Erythroblast (primary cell): Measurements from ENCODE around the gene INPP1.

Source experiments
- DNase-seq, 2 experiments: peaks; one replicate each; lab custom pipeline; 2025; lab: John Stamatoyannopoulos, UW
- GATA1 ChIP-seq: IDR thresholded peaks from 2 replicates; pipeline ENCODE4 v1.6.1; 2011; ENCODE audit warnings: low read depth, mild to moderate bottlenecking, control low read depth, low read length, moderate library complexity
- POLR2A ChIP-seq: IDR thresholded peaks from 2 replicates; pipeline ENCODE4 v1.6.1; 2011; ENCODE audit warnings: mild to moderate bottlenecking, low read length

INPP1 gene

DNA sequence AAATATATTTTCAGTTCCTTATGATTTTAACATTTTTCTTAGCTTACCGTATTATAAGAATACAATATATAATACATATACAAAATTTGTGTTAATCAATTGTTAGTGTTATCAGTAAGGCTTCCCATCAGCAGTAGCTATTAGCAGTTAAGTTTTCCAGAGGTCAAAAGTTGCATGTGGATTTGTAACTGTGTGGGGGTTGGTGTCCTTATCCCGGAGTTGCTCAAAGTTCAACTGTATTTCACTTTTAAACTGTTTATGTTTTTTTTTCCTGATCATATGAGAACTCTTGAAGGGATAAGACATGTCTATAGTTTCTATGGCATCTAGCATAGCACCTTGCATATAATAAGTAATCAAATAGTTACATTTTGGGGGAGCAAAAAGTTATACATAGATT lies 52.9 kb downstream of the INPP1 start:
- no peak for TF ChIP-seq GATA1
- no peak for TF ChIP-seq POLR2A
- DNase-seq, result no peak

GRCh38 chr2:190402986-190403603 lies 59.7 kb downstream of the INPP1 start:
- TF ChIP-seq POLR2A (no peak), GATA1 (no peak)
- DNase-seq, result no peak

DNA sequence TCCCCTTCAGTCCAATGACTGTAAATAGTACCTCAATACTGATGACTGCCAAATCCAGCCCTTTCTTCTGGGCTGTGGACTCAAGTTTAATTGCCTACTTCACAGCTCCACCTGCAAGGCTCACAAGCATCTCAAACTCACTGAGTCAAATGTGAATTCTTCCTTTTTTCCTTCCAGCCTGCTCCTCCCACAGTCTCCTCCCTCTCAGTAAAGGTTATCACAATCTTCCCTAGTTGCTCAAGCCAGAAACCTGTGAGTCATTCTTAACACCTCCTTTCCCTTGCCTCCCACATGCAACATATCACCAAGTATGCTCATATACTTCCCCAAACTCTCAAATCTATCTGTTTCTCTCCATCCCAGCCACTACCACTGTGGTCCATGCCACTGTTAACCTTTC lies 61.1 kb downstream of the INPP1 start:
- TF ChIP-seq GATA1, result no peak
- TF ChIP-seq POLR2A, result no peak
- DNase-seq, result peak in 1 of 2 experiments; percentile 23

- no peak for DNase-seq
- TF ChIP-seq POLR2A, result no peak
- TF ChIP-seq GATA1, result no peak
Observed at GRCh38 chr2:190405070-190405469, 61.7 kb downstream of the INPP1 start.

DNA sequence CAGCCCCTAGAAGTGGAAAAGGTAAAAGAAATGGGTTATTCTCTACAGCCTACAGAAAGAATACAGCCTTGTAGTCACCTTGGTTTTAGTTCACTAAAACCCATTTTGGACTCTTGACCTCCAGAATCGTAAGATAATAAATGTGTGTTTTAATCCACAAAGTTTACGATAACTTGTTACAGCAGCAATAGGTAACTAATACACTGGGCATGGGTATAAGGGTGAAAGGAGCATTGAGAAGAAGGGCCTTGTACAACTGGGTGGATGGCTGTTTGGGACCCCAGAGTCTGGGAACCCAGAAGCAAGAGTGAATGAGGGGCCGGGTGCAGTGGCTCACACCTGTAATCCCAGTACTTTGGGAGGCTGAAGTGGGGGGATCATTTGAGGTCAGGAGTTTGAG lies 62.6 kb downstream of the INPP1 start:
- TF ChIP-seq POLR2A (no peak), GATA1 (no peak)
- no peak for DNase-seq

- TF ChIP-seq GATA1 (no peak), POLR2A (no peak)
- DNase-seq, result no peak
Observed at GRCh38 chr2:190406805-190407204, 63.4 kb downstream of the INPP1 start.

- peak; percentile 30 to 37 for DNase-seq
Observed at GRCh38 chr2:190407246-190407661, 63.9 kb downstream of the INPP1 start.

GRCh38 chr2:190407662-190408537 lies 64.5 kb downstream of the INPP1 start, which contains the start of gene MFSD6:
Gene MFSD6 (plus strand): TSS chr2:190408355. CDS start chr2:190436030, 27,675 bp downstream.
- no peak for TF ChIP-seq GATA1
- TF ChIP-seq POLR2A, result no peak
- peak; percentile 60 to 70 for DNase-seq

More at GRCh38 chr2:190407246-190407661, 63.9 kb downstream of the INPP1 start:
- TF ChIP-seq GATA1 (no peak), POLR2A (no peak)

DNA sequence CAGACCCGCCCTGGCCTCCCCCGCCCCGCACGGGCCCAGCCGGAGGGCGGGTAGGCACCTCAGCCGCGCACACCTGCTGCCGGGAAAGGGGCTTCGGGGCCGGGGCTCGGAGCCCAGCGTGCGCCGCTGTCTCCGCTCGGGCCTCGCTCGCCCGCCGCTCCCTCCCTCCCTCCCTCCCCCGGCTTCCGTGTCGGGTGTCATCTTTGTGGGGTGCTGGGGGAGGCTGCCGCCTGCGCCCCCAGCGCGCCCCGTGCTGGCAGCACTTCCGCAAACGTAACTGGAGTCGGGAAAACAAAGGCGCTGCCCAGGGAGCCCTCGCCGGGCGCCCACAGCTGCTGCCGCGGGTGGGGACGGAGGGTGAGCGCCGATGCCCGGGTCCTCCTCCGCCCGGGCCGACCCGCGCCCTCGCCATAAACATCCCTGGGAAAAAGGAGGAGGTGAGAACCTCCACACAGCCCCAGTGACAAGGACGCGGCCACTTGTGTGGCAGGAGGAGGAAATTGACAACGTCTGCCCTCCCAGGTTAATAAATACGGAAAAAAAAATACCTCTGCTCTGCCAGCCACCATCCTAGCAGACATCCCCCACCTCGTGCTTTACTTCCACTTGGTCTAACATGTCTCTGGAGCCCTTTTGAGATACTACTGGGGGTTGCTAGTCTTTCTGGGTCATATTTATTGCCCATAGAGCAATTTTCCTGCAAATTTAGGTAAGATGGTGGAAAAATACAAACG lies 65.3 kb downstream of the INPP1 start:
- peak; percentile 52 to 60 for DNase-seq
- TF ChIP-seq POLR2A (peak; percentile 70), GATA1 (no peak)

- peak in 1 of 2 experiments; percentile 13 for DNase-seq
- TF ChIP-seq POLR2A, result no peak
- TF ChIP-seq GATA1, result no peak
Observed at GRCh38 chr2:190409616-190410015, 66.2 kb downstream of the INPP1 start.

DNA sequence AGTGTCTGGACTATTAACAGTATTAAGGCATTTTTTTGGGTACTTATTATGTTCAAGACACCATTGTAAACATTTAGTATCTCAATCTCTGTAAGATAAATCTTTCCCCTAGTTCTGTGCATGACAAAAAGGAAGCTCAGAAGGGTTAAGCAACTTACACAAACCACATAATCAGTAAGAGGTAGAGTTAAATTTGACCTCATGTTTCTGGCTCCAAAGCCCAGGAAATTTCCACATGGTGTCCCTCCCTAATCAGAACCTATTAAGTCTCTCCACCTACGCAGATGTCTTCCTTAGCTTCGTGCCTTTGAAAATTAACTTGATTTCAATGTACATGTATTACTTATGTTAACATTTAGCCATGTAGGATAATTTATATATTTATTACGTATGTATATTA lies 66.8 kb downstream of the INPP1 start:
- TF ChIP-seq GATA1, result no peak
- no peak for TF ChIP-seq POLR2A
- DNase-seq, result no peak

DNA sequence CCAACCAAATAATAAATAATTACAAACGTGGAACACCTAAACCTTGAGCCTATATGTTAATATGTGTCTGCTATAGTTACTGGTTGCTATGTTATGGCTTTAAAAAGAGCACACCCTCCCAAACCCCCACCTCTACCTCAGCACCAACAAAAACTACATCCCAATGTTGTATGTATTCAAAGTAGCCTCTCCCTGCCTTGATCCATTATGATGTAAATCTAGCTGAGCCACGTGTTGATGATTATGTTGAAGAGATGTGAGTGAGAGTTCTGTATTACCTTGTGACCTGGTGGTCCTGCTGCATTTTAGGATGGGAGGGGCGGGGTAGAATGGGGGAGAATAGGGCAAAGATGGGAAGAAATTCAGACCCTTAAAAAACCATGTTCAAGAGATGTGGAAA lies 69.6 kb downstream of the INPP1 start:
- TF ChIP-seq POLR2A (no peak), GATA1 (no peak)

GRCh38 chr2:190413421-190413820 lies 70.0 kb downstream of the INPP1 start:
- DNase-seq, result no peak
- TF ChIP-seq GATA1 (no peak), POLR2A (no peak)

More for the DNA sequence above, 69.6 kb downstream of the INPP1 start:
- DNase-seq, result no peak

- no peak for DNase-seq
- TF ChIP-seq POLR2A (no peak), GATA1 (no peak)
Observed at GRCh38 chr2:190415251-190415650, 71.9 kb downstream of the INPP1 start.
